ENCODE data around the gene STXBP5.

The STXBP5 gene

DNA sequence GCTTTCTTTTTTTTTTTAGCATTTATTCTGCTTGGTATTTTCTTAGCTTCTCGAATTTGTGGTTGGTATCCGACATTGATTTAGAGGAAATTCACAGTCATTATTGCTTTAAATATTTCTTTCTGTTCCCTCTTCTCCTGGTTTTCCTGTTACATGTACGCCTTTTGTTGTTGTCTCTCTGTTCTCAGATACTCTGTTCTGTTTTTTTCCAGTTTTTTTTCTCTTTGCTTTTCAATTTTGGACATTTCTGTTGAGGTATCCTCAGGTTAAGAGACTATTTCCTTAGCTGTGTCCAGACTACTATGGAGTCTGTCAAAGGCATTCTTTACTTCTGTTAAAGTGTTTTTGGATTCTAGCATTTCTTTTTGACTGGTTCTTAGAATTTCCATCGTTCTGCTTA is 17.5 kb downstream of the STXBP5 start:
- Histone ChIP-seq H3K9me2 (ENCODE audit: low read depth, low read length) (no peaks in the 10 kb centered on the region), H4K20me1 (ENCODE audit: insufficient read depth, low read length) (no peaks in the 10 kb centered on the region), H3F3A (ENCODE audit: insufficient read depth, low read length) (no peaks in the 10 kb centered on the region), H3K27me3 (ENCODE audit: insufficient read depth, low read length) (no peaks in the 10 kb centered on the region), H3K4me1 (ENCODE audit: insufficient read depth, low read length, severe bottlenecking) (peaks cover 10% of the 10 kb centered on the region), H3K27ac (ENCODE audit: low read depth, low read length, poor library complexity, severe bottlenecking) (no peak overlapping the region), H3K4me2 (ENCODE audit: low read length) (no peak overlapping the region), H3K4me3 (ENCODE audit: low read depth, low read length, poor library complexity, severe bottlenecking) (no peak overlapping the region), H3K9ac (ENCODE audit: low read length) (no peak overlapping the region), H3K79me2 (ENCODE audit: insufficient read depth, low read length) (no peaks in the 10 kb centered on the region), H3K36me3 (ENCODE audit: insufficient read depth, low read length) (0 out of 2 replicates have a peak, but pooled peaks cover 6% of the 10 kb centered on the region), H3K9me3 (ENCODE audit: low read length) (no peaks in the 10 kb centered on the region), H2AFZ (ENCODE audit: low read length) (no peak overlapping the region)
- TF ChIP-seq, protein P1, sequence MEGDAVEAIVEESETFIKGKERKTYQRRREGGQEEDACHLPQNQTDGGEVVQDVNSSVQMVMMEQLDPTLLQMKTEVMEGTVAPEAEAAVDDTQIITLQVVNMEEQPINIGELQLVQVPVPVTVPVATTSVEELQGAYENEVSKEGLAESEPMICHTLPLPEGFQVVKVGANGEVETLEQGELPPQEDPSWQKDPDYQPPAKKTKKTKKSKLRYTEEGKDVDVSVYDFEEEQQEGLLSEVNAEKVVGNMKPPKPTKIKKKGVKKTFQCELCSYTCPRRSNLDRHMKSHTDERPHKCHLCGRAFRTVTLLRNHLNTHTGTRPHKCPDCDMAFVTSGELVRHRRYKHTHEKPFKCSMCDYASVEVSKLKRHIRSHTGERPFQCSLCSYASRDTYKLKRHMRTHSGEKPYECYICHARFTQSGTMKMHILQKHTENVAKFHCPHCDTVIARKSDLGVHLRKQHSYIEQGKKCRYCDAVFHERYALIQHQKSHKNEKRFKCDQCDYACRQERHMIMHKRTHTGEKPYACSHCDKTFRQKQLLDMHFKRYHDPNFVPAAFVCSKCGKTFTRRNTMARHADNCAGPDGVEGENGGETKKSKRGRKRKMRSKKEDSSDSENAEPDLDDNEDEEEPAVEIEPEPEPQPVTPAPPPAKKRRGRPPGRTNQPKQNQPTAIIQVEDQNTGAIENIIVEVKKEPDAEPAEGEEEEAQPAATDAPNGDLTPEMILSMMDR (IDR thresholded peaks at IDR 0.05; ENCODE audit: low read length) = no peak
- no peak for TF ChIP-seq EZH2 (IDR thresholded peaks at IDR 0.05; ENCODE audit: borderline replicate concordance, low read length)

- no peak for TF ChIP-seq EZH2 (IDR thresholded peaks at IDR 0.05; ENCODE audit: borderline replicate concordance, low read length)
- TF ChIP-seq, protein P1 (IDR thresholded peaks at IDR 0.05; ENCODE audit: low read length) = peak; percentile 41; the same call in 1 of the 2 replicates
- Histone ChIP-seq H3K79me2 (ENCODE audit: insufficient read depth, low read length) (no peaks in the 10 kb centered on the region), H3F3A (ENCODE audit: insufficient read depth, low read length) (no peaks in the 10 kb centered on the region), H2AFZ (ENCODE audit: low read length) (no peak overlapping the region), H3K9ac (ENCODE audit: low read length) (peak overlapping the region; percentile 20; the same call in 1 of the 2 replicates), H3K36me3 (ENCODE audit: insufficient read depth, low read length) (0 out of 2 replicates have a peak, but pooled peaks cover 6% of the 10 kb centered on the region), H3K4me1 (ENCODE audit: insufficient read depth, low read length, severe bottlenecking) (peaks cover 10% of the 10 kb centered on the region), H3K4me2 (ENCODE audit: low read length) (no peak overlapping the region), H4K20me1 (ENCODE audit: insufficient read depth, low read length) (no peaks in the 10 kb centered on the region), H3K27ac (ENCODE audit: low read depth, low read length, poor library complexity, severe bottlenecking) (no peak overlapping the region), H3K9me2 (ENCODE audit: low read depth, low read length) (no peaks in the 10 kb centered on the region), H3K9me3 (ENCODE audit: low read length) (no peaks in the 10 kb centered on the region), H3K4me3 (ENCODE audit: low read depth, low read length, poor library complexity, severe bottlenecking) (no peak overlapping the region), H3K27me3 (ENCODE audit: insufficient read depth, low read length) (no peaks in the 10 kb centered on the region)
These were observed 18.1 kb downstream of the STXBP5 start for GRCh38 chr6:147222160-147222838.

GRCh38 chr6:147223736-147224135 is 19.5 kb downstream of the STXBP5 start:
- Histone ChIP-seq H4K20me1 (ENCODE audit: insufficient read depth, low read length) (no peaks in the 10 kb centered on the region), H3F3A (ENCODE audit: insufficient read depth, low read length) (no peaks in the 10 kb centered on the region), H3K9me2 (ENCODE audit: low read depth, low read length) (no peaks in the 10 kb centered on the region), H3K79me2 (ENCODE audit: insufficient read depth, low read length) (no peaks in the 10 kb centered on the region), H3K4me2 (ENCODE audit: low read length) (no peak overlapping the region), H3K9me3 (ENCODE audit: low read length) (no peaks in the 10 kb centered on the region), H3K4me3 (ENCODE audit: low read depth, low read length, poor library complexity, severe bottlenecking) (no peak overlapping the region), H3K36me3 (ENCODE audit: insufficient read depth, low read length) (0 out of 2 replicates have a peak, but pooled peaks cover 6% of the 10 kb centered on the region), H3K27me3 (ENCODE audit: insufficient read depth, low read length) (no peaks in the 10 kb centered on the region), H3K27ac (ENCODE audit: low read depth, low read length, poor library complexity, severe bottlenecking) (no peak overlapping the region), H3K4me1 (ENCODE audit: insufficient read depth, low read length, severe bottlenecking) (peaks cover 10% of the 10 kb centered on the region), H2AFZ (ENCODE audit: low read length) (no peak overlapping the region), H3K9ac (ENCODE audit: low read length) (no peak overlapping the region)
- no peak for TF ChIP-seq EZH2 (IDR thresholded peaks at IDR 0.05; ENCODE audit: borderline replicate concordance, low read length)
